Muscle layer of duodenum (tissue), 2 donors: Measurements from ENCODE around the gene SLC22A7.
"Not testable (repeated sequence)": the region's sequence is repeated elsewhere in the genome, so short reads cannot be mapped to it uniquely, and the experiment has no call there.

Experiments used
- H3K27ac ChIP-seq: one replicate; pipeline ENCODE4 v1.7.0; 2013; ENCODE audit warnings: mild to moderate bottlenecking, low read length
- H3K27me3 ChIP-seq: one replicate; pipeline ENCODE4 v1.7.0; 2013; ENCODE audit warnings: low read depth, mild to moderate bottlenecking, control low read depth, low read length
- H3K36me3 ChIP-seq, 2 donors: one replicate each; pipeline ENCODE4 v1.7.0; 2013; ENCODE audit warnings: low read length in 2 of 2, control low read depth in 1 of 2, mild to moderate bottlenecking in 1 of 2; ENCODE audit not compliant: insufficient read depth in 2 of 2, control insufficient read depth in 1 of 2
- H3K4me1 ChIP-seq, 2 donors: one replicate each; pipeline ENCODE4 v1.7.0; 2013; ENCODE audit warnings: low read length in 2 of 2, mild to moderate bottlenecking in 2 of 2, control low read depth in 1 of 2, moderate library complexity in 1 of 2; ENCODE audit not compliant: insufficient read depth in 2 of 2, control insufficient read depth in 1 of 2
- H3K4me3 ChIP-seq, 2 donors: one replicate each; pipeline ENCODE4 v1.7.0; 2013; ENCODE audit warnings: low read length in 2 of 2, low read depth in 1 of 2, mild to moderate bottlenecking in 1 of 2
- H3K9me3 ChIP-seq, 2 donors: one replicate each; pipeline ENCODE4 v1.7.0; 2013; ENCODE audit warnings: low read length in 2 of 2, control low read depth in 1 of 2, mild to moderate bottlenecking in 1 of 2; ENCODE audit not compliant: control insufficient read depth in 1 of 2
- donor health status: healthy.

SLC22A7 gene

GRCh38 chr6:43331891-43332290 lies 33.8 kb downstream of the SLC22A7 start:
- H3K27ac ChIP-seq: no peak overlapping the region
- H3K27me3 ChIP-seq: no peaks in the 10 kb centered on the region
- H3K9me3 ChIP-seq: no peaks in the 10 kb centered on the region
- H3K4me1 ChIP-seq: no peaks in the 10 kb centered on the region
- peaks cover 0 to 6% of the 10 kb centered on the region in 2 donors for H3K36me3 ChIP-seq
- H3K4me3 ChIP-seq: no peak overlapping the region

DNA sequence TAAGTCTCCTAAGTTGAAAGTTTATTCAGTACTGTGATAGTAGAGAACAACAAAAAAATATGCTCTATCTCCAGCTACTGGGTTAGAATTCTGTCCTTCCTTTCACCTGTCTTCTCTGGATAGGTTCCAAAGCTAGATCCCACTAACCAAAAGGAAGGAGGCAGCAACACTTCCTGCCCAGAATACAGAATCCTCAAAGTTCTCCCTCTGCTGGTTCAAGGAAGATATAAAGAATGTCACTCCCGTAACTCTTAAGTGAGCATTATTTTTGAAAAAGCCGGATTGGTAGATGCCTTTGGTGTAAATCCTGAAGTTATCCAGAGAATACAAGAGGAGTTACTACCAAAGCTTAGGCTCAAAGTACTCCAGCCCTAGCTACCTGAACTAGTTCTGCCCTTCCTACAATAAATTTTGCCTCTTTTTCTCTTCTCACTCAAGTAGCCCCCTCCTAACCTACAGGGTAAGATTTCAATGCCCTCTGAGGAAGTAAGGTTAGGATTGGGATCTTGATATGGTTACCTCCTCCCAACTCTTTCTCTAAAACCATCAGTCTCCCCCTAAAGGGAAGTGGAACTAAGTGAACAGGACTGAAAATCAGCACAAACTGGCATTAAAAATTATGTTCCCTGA lies 36.5 kb downstream of the SLC22A7 start:
- no peaks in the 10 kb centered on the region for H3K4me1 ChIP-seq
- peaks cover 10 to 26% of the 10 kb centered on the region in 2 donors for H3K36me3 ChIP-seq
- H3K4me3 ChIP-seq: no peak overlapping the region
- H3K27ac ChIP-seq: no peak overlapping the region
- H3K9me3 ChIP-seq: no peaks in the 10 kb centered on the region
- H3K27me3 ChIP-seq: no peaks in the 10 kb centered on the region

- H3K27me3 ChIP-seq: no peaks in the 10 kb centered on the region
- no peak overlapping the region for H3K4me3 ChIP-seq
- H3K9me3 ChIP-seq: no peaks in the 10 kb centered on the region
- H3K27ac ChIP-seq: no peak overlapping the region
- peaks cover 19 to 35% of the 10 kb centered on the region in 2 donors for H3K36me3 ChIP-seq
- no peaks in the 10 kb centered on the region for H3K4me1 ChIP-seq
These were observed 37.4 kb downstream of the SLC22A7 start for GRCh38 chr6:43335469-43335868.

DNA sequence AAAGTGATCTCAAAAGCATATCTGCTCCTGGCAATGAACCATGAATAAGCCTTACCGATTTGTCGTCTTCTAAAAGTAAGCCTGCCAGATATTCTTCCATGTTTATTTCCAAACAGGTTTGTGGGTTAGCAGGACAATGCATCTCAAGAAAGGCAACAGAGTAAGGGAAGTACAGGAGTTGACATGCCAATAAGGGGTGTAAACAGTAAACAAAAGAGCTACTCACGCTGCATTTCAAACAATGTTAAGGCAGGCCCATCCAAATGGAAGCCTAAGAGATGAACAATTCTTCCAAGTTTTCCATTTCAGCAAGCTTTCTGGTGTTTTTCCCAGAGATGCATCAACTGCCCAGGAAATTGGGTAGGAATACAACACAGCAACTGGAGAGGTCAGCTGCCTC lies 38.3 kb downstream of the SLC22A7 start:
- Histone ChIP-seq H3K27me3 (no peaks in the 10 kb centered on the region), H3K9me3 (no peaks in the 10 kb centered on the region), H3K27ac (no peak overlapping the region), H3K36me3 (peaks cover 25 to 43% of the 10 kb centered on the region in 2 donors), H3K4me3 (no peak overlapping the region), H3K4me1 (no peaks in the 10 kb centered on the region)

- H3K27me3 ChIP-seq: no peaks in the 10 kb centered on the region
- no peak overlapping the region for H3K27ac ChIP-seq
- H3K4me3 ChIP-seq: no peak overlapping the region
- peaks cover 40 to 61% of the 10 kb centered on the region in 2 donors for H3K36me3 ChIP-seq
- H3K4me1 ChIP-seq: no peaks in the 10 kb centered on the region
- no peaks in the 10 kb centered on the region for H3K9me3 ChIP-seq
These were observed 40.2 kb downstream of the SLC22A7 start for GRCh38 chr6:43338243-43338642.

- Histone ChIP-seq H3K9me3 (no peaks in the 10 kb centered on the region), H3K4me3 (no peak overlapping the region), H3K36me3 (peaks cover 43 to 65% of the 10 kb centered on the region in 2 donors), H3K27ac (no peak overlapping the region), H3K4me1 (no peaks in the 10 kb centered on the region), H3K27me3 (no peaks in the 10 kb centered on the region)
These were observed 41.1 kb downstream of the SLC22A7 start for GRCh38 chr6:43339168-43339567.

DNA sequence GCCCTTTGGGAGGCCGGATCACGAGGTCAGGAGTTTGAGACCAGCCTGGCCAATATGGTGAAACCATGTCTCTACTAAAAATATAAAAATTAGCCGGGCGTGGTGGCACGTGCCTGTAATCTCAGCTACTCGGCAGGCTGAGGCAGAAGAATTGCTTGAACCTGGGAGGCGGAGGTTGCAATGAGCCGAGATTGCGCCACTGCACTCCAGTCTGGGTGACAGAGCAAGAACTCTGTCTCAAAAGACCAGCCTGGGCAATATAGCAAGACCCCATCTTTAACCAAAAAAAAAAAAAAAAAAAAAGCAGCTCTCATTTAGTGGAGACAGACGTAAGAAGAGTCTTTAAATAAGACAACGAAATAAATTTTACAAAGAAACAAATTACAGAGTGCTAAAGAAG lies 48.2 kb downstream of the SLC22A7 start:
- H3K4me3 ChIP-seq, H3K27ac ChIP-seq, H3K27me3 ChIP-seq, H3K9me3 ChIP-seq, H3K4me1 ChIP-seq: not testable (repeated sequence)
- peaks cover 44 to 69% of the 10 kb centered on the region in 2 donors for H3K36me3 ChIP-seq

DNA sequence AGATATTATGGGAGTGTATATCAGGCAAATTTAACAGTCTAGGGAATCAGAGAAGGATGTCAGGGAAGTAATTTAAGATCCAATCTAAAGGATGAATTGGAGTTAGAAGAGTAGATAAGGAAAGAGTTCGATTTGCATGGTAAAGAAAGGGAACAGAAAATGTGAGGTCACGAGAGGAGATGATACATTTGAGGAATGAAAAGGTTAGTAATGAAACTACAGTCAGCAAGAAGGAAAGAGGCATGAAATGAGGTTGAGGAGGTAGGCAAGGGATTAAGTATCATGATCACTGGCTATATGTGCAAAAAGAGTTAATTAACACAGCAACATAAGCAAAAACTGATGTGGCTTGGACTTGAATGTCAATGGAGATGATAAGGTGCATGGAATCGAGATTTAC lies 49.0 kb downstream of the SLC22A7 start:
- Histone ChIP-seq H3K9me3 (no peaks in the 10 kb centered on the region), H3K4me3 (no peak overlapping the region), H3K36me3 (peaks cover 40 to 62% of the 10 kb centered on the region in 2 donors), H3K27ac (no peak overlapping the region), H3K4me1 (no peaks in the 10 kb centered on the region), H3K27me3 (no peaks in the 10 kb centered on the region)

DNA sequence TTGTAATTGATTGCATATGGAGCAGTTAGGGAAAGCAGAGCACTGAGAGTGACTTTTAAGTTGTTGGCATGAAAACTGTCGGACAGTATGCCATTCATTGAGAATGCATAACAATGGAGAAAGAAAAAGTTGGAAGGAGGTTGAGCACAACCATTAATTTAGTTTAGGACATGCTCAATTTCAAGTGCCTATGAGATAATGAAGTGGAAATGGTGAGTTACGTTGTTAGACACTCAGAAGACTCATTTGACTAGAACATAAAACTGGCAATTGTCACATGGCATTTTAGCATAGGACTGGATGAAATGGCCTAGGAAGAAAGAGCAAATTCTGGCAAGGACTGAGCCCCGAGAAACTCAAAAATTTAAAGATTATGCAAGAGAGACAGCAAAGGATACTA lies 49.4 kb downstream of the SLC22A7 start:
- no peaks in the 10 kb centered on the region for H3K27me3 ChIP-seq
- H3K9me3 ChIP-seq: no peaks in the 10 kb centered on the region
- H3K4me3 ChIP-seq: no peak overlapping the region
- no peak overlapping the region for H3K27ac ChIP-seq
- H3K4me1 ChIP-seq: no peaks in the 10 kb centered on the region
- peaks cover 37 to 58% of the 10 kb centered on the region in 2 donors for H3K36me3 ChIP-seq

- not testable (repeated sequence) for H3K4me3 ChIP-seq, H3K4me1 ChIP-seq, H3K9me3 ChIP-seq, H3K27me3 ChIP-seq, H3K27ac ChIP-seq
- H3K36me3 ChIP-seq: peaks cover 46 to 48% of the 10 kb centered on the region in 2 donors
These were observed 53.9 kb downstream of the SLC22A7 start for GRCh38 chr6:43351951-43352350.
